ENCODE data around the gene METTL27. TPM values are rescaled to one million over a fixed set of nuclear protein-coding genes. Genes with fewer than 3 reads are reported as not detected.

The METTL27 gene
- total and polyA plus RNA-seq, 9 of the 15 experiments (the other 6 are each of a cell fraction or from before 2014, with no cell fraction given), result 0.08 to 0.82 (median 0.33) TPM; not detected in 4

DNA sequence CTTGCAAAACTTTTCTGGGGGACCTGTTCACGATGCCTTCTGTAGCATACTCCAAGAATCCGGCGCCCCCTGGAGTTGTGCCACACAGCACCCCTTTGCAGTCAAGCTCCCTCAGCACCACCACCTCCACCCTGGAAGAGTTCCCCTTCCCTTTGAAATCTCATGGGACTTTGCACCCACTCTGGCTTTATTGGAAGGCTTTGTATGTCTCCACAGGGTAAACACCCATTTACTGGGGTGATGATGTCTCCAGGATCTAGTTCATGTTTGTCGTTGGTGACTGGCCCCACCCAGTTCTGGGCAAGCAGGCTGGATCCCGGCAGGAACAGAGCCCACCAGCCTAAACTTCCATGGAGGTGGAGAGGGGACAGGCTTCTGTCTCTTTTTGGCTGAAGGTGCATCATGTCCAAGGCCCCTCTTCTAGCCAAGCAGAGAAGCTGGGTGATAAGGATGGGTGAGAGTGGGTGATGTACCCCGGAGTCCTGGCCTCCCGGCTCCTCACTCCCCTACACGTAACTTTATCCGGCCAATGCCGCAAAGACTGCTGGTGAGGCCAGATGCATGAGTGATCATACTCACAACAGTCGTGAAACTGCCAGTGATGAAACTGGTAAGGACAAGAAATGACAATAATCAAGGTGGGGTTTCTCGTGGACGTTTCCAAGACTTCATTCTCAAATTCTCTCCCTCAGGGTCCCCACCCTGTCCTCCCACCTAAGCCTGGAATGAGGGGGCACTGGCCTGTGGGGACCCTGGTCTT, 12.2 kb downstream of the METTL27 start:
- Histone ChIP-seq H3K9me3 (replicated peaks; ENCODE audit: control insufficient read depth, insufficient read depth, low read depth, low read length) (no peaks in the 10 kb centered on the region), H3K4me1 (replicated peaks in 1 of 2; ENCODE audit: control insufficient read depth in 2 of 2, insufficient read depth in 2 of 2, low read length in 2 of 2) (peaks cover 23 to 45% of the 10 kb centered on the region in 2 experiments), H3K4me2 (ENCODE audit: insufficient read depth, low read length) (no peak overlapping the region), H2AFZ (ENCODE audit: low read depth, low read length) (no peak overlapping the region), H3K9me1 (ENCODE audit: control insufficient read depth, insufficient read depth, low read length) (no peaks in the 10 kb centered on the region), H3K9ac (ENCODE audit: insufficient read depth in 1 of 2, low read depth in 2 of 2, low read length in 2 of 2) (no peak overlapping the region; a peak in 1 of 4 replicates), H3K27ac (ENCODE audit: extremely low read depth, low read depth, low read length) (no peak overlapping the region), H4K20me1 (replicated peaks; ENCODE audit: control insufficient read depth, insufficient read depth, low read length) (no peaks in the 10 kb centered on the region), H3K36me3 (ENCODE audit: control insufficient read depth, insufficient read depth, low read length) (no peaks in the 10 kb centered on the region), H3K79me2 (ENCODE audit: control insufficient read depth, insufficient read depth, low read length) (no peaks in the 10 kb centered on the region), H3K4me3 (no peak overlapping the region), H3K27me3 (ENCODE audit: control insufficient read depth in 2 of 2, insufficient read depth in 2 of 2, low read length in 2 of 2) (no peaks in the 10 kb centered on the region)
- intact Hi-C loops (cut with micrococcal nuclease), result no loop called here
- DNase-seq (ENCODE audit: extremely low read depth in 1 of 4, low spot score in 3 of 4), result no peak
- TF ChIP-seq, protein P1, sequence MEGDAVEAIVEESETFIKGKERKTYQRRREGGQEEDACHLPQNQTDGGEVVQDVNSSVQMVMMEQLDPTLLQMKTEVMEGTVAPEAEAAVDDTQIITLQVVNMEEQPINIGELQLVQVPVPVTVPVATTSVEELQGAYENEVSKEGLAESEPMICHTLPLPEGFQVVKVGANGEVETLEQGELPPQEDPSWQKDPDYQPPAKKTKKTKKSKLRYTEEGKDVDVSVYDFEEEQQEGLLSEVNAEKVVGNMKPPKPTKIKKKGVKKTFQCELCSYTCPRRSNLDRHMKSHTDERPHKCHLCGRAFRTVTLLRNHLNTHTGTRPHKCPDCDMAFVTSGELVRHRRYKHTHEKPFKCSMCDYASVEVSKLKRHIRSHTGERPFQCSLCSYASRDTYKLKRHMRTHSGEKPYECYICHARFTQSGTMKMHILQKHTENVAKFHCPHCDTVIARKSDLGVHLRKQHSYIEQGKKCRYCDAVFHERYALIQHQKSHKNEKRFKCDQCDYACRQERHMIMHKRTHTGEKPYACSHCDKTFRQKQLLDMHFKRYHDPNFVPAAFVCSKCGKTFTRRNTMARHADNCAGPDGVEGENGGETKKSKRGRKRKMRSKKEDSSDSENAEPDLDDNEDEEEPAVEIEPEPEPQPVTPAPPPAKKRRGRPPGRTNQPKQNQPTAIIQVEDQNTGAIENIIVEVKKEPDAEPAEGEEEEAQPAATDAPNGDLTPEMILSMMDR (IDR thresholded peaks at IDR 0.05 in 2 of 3, conservative IDR thresholded peaks at IDR 0.05 in 1 of 3; ENCODE audit: insufficient read depth in 2 of 3, low read depth in 1 of 3, low read length in 3 of 3), result peak in 2 of 3 experiments; percentile 2 to 16; a peak in 1 of 6 replicates
- no peak for TF ChIP-seq SMARCE1 (IDR thresholded peaks at IDR 0.05)
- TF ChIP-seq RUNX1 (IDR thresholded peaks at IDR 0.05; ENCODE audit: low read depth), result no peak
- TF ChIP-seq, protein P2, sequence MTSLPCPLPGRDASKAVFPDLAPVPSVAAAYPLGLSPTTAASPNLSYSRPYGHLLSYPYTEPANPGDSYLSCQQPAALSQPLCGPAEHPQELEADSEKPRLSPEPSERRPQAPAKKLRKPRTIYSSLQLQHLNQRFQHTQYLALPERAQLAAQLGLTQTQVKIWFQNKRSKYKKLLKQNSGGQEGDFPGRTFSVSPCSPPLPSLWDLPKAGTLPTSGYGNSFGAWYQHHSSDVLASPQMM (CRISPR knock-in tag; IDR thresholded peaks at IDR 0.05), result no peak
- TF ChIP-seq FOXP1 (CRISPR knock-in tag; IDR thresholded peaks at IDR 0.05), result no peak
- TF ChIP-seq CCNT2 (IDR thresholded peaks at IDR 0.05; ENCODE audit: borderline replicate concordance, extremely low read depth, insufficient read length, low read depth, low read length), result no peak
- TF ChIP-seq SREBF2 (CRISPR knock-in tag; IDR thresholded peaks at IDR 0.05), result no peak
- 0 out of 2 replicates have a peak, but pooled peaks have one; percentile 32 for TF ChIP-seq ZNF232 (CRISPR knock-in tag; IDR thresholded peaks at IDR 0.05)
- TF ChIP-seq YY1 (IDR thresholded peaks at IDR 0.05; ENCODE audit: borderline replicate concordance in 1 of 3, control insufficient read depth in 1 of 3, extremely low read depth in 1 of 3, insufficient read depth in 3 of 3, insufficient read length in 1 of 3, insufficient replicate concordance in 2 of 3, low read depth in 1 of 3, low read length in 2 of 3), result no peak
- TF ChIP-seq E2F3 (CRISPR knock-in tag; IDR thresholded peaks at IDR 0.05), result no peak
- TF ChIP-seq KLF13 (tag; IDR thresholded peaks at IDR 0.05; ENCODE audit: borderline replicate concordance, low read depth), result no peak
- TF ChIP-seq, protein P3, sequence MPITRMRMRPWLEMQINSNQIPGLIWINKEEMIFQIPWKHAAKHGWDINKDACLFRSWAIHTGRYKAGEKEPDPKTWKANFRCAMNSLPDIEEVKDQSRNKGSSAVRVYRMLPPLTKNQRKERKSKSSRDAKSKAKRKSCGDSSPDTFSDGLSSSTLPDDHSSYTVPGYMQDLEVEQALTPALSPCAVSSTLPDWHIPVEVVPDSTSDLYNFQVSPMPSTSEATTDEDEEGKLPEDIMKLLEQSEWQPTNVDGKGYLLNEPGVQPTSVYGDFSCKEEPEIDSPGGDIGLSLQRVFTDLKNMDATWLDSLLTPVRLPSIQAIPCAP (CRISPR knock-in tag; IDR thresholded peaks at IDR 0.05; ENCODE audit: borderline replicate concordance), result no peak
- TF ChIP-seq ZNF584 (CRISPR knock-in tag; IDR thresholded peaks at IDR 0.05; ENCODE audit: low read depth), result no peak
- in situ Hi-C loops (cut with MboI), result no loop called here
- ChIA-PET POLR2A (interaction anchor here (0.7 to 1.2 kb wide), 3 partner anchors 21 to 33 kb away, joined by 3 to 5 read pairs (median 4); no protein-coding TSS in a partner anchor), CTCF (ENCODE audit: low intra/inter-chr PET ratio) (no interaction called here)
- ATAC-seq, result no peak
- WGBS (ENCODE audit: insufficient coverage, low coverage, missing lambda C conversion rate), result 44% methylated on average over 13 of the region's 13 CpGs
- FAIRE-seq, result no peak
- BruUV-seq (replicated peaks), result no TSS peak
